ENCODE data around the gene GSE1.

GSE1 gene

DNA sequence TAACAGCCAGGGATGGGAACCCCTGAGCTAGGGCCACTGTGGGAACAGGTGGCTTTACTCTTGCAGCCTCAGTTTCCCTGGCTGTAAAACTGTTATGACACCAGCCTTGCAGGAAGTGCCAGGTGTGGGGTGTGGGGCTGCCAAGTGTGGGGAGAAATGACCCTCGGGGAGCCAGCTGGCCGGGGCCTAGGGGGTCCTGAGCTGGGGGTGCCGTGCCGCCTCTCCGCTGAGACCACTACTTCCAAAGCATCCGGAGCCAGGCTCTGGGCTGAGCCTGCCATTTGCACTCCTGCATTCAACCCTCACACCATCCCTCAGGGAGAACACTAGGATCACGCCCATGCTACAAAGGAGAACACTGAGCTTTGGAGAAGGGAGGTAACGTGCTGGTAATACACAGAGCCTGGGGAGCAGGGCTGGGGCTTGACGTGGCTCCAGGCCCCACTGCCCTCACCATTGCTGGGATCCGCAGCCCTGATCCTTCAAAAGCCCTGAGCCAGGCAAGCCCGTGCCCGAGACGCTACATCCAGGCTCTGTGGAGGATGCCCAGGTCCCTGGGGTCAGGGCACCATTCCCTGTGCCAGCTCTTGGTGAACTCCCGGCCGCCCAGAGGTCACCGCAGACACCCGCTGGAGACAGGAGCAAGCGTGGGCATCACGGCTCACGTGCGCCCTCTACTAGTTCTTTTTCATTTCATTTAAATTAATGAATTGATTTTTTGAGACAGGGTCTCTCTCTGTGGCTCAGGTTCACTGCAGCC, 104.5 kb downstream of the GSE1 start:
- 53% methylated on average over 21 of the region's 21 CpGs for WGBS
- H3K9me3 ChIP-seq (ENCODE audit: insufficient read depth, low read depth, low read length) = no peaks in the 10 kb centered on the region
- peaks cover 12% of the 10 kb centered on the region for H3K27me3 ChIP-seq (ENCODE audit: insufficient read depth, low read length)
- no peaks in the 10 kb centered on the region for H3K36me3 ChIP-seq (ENCODE audit: insufficient read depth, low read length)
- no peak overlapping the region for H3K27ac ChIP-seq (ENCODE audit: low read depth, low read length)
- H3K9ac ChIP-seq (ENCODE audit: low read depth, low read length) = no peak overlapping the region
- no peak overlapping the region for H3K4me3 ChIP-seq (ENCODE audit: low read length)
- H3K4me1 ChIP-seq (ENCODE audit: insufficient read depth, low read length) = peaks cover 16% of the 10 kb centered on the region

DNA sequence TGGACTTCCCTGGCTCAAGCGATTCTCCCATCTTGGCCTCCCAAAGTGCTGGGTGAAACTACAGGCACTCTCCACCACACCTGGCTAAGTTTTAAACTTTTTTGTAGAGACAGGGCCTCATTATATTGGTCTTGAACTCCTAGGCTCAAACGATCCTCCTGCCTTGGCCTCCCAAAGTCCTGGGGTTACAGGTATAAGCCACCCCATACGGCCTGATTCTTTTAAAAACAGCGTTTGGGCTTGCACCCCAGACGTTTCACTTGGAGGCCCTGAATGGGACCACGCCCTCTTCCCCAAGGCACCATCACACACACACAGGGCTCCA, 105.0 kb downstream of the GSE1 start:
- WGBS = 64% methylated on average over 6 of the region's 6 CpGs
- peaks cover 12% of the 10 kb centered on the region for H3K27me3 ChIP-seq (ENCODE audit: insufficient read depth, low read length)

DNA sequence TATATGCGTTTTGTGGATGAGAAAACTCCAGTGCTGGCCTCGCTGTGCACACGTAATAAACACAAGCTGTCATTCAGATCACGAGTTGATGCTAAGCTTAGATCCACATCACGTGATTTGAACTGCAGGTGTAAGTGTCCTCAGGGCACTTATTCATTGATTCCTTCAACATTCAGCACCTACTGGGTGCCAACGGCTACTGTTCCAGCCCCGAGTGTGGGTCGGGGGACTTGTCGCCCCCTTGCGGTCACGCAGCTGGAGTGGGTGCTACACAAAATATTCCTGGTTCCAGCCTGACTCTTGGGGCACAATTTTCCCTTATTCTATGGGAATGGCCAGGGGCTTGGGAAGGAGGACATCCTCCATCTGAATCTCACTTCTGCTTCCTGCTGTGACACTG, 105.6 kb downstream of the GSE1 start:
- no peak overlapping the region for H3K27ac ChIP-seq (ENCODE audit: low read depth, low read length)
- no peaks in the 10 kb centered on the region for H3K36me3 ChIP-seq (ENCODE audit: insufficient read depth, low read length)
- no peak overlapping the region for H3K4me3 ChIP-seq (ENCODE audit: low read length)
- no peak overlapping the region for H3K9ac ChIP-seq (ENCODE audit: low read depth, low read length)
- 69% methylated on average over 11 of the region's 11 CpGs for WGBS
- H3K9me3 ChIP-seq (ENCODE audit: insufficient read depth, low read depth, low read length) = no peaks in the 10 kb centered on the region
- peaks cover 16% of the 10 kb centered on the region for H3K4me1 ChIP-seq (ENCODE audit: insufficient read depth, low read length)
- H3K27me3 ChIP-seq (ENCODE audit: insufficient read depth, low read length) = peaks cover 12% of the 10 kb centered on the region

More for the DNA sequence above, 105.0 kb downstream of the GSE1 start:
- Histone ChIP-seq H3K27ac (ENCODE audit: low read depth, low read length) (no peak overlapping the region), H3K36me3 (ENCODE audit: insufficient read depth, low read length) (no peaks in the 10 kb centered on the region), H3K9ac (ENCODE audit: low read depth, low read length) (no peak overlapping the region), H3K4me3 (ENCODE audit: low read length) (no peak overlapping the region), H3K9me3 (ENCODE audit: insufficient read depth, low read depth, low read length) (no peaks in the 10 kb centered on the region), H3K4me1 (ENCODE audit: insufficient read depth, low read length) (peaks cover 16% of the 10 kb centered on the region)

DNA sequence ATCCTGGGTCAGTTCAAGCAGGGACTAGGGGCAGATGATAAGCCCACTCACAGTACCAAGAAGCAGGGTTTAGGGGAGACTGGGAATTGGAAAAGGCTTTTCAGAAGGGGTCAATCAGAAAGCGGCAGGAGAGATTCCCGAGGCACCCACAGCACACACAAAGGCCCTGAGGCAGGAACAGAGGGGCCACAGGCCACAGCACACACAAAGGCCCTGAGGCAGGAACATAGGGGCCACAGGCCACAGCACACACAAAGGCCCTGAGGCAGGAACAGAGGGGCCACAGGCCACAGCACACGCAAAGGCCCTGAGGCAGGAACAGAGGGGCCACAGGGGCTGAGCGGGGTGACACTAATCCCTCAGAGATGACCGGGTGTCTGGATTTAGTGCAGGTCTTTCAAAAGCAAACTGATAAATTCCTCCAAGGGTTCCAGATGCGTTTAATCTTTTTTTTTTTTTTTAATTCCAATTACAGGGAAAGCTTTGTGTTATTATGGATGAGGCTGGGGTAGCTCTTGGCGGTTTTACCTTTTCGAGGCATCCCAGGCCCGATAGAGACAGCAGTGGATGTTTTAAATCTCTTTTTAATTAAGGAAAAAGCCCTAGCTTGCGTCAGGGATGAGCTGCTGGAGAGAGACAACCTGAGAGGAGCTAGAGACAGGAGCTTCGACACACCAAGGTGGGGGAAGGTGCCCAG, 106.6 kb downstream of the GSE1 start:
- H3K4me3 ChIP-seq (ENCODE audit: low read length) = no peak overlapping the region
- H3K27me3 ChIP-seq (ENCODE audit: insufficient read depth, low read length) = peaks cover 12% of the 10 kb centered on the region
- H3K4me1 ChIP-seq (ENCODE audit: insufficient read depth, low read length) = peaks cover 16% of the 10 kb centered on the region
- H3K9me3 ChIP-seq (ENCODE audit: insufficient read depth, low read depth, low read length) = no peaks in the 10 kb centered on the region
- 95% methylated on average over 10 of the region's 11 CpGs for WGBS
- no peak overlapping the region for H3K9ac ChIP-seq (ENCODE audit: low read depth, low read length)
- H3K36me3 ChIP-seq (ENCODE audit: insufficient read depth, low read length) = no peaks in the 10 kb centered on the region
- H3K27ac ChIP-seq (ENCODE audit: low read depth, low read length) = no peak overlapping the region

DNA sequence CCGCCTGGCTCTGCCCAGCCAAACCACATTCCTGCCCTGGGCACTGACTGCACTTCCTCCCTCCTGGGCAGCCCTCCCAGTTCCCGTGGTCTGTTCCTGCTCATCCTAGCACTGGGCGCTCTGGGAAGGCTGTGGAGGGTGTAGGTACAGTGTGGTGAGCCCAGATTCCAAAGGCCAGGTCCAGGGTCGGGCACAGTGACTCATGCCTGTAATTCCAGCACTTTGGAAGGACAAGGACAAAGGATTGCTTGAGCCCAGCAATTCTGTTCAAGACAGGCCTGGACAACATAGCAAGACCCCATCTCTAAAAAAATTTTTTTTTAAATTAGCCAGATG, 107.1 kb downstream of the GSE1 start:
- Histone ChIP-seq H3K9ac (ENCODE audit: low read depth, low read length) (no peak overlapping the region), H3K27me3 (ENCODE audit: insufficient read depth, low read length) (peaks cover 10% of the 10 kb centered on the region), H3K4me3 (ENCODE audit: low read length) (no peak overlapping the region), H3K4me1 (ENCODE audit: insufficient read depth, low read length) (peaks cover 13% of the 10 kb centered on the region), H3K9me3 (ENCODE audit: insufficient read depth, low read depth, low read length) (no peaks in the 10 kb centered on the region), H3K36me3 (ENCODE audit: insufficient read depth, low read length) (no peaks in the 10 kb centered on the region), H3K27ac (ENCODE audit: low read depth, low read length) (no peak overlapping the region)
- 83% methylated on average over 4 of the region's 4 CpGs for WGBS

DNA sequence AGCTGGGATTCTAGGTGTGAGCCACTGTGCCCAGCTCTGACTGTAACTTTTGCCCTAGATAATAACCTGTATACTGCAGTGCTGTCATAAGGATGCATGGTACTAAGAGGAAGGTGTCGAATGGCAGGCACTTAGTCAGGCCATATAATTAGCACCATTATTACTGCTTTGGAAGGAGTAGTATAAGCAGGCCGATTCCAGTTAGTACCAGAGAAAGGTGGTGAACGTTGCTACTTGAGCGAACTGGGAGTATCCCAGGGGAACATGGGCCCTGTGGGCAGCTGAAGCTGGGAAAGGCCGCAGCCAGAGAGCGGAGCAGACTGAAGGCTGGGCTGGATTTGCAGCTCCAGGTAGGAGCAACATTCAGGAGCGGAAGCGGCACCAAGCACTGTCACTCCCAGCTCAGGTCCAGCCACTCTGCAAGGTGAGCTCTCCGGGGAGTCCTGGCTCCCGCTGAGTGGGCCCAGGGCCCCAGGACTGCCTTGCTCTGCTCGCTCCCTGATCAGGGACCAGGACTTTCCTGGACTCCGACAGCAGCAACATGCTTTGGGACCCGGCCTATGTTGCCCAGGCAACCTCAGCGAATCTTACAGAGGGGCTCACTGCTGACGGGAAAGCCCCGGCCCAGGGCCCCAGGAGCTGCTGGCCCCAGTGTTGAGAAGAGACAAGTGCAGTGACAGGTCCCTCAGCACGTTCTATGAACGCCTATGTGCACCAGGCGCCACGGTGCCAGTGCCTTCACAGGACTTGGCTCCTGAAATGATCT, 109.2 kb downstream of the GSE1 start:
- Histone ChIP-seq H3K9ac (ENCODE audit: low read depth, low read length) (no peak overlapping the region), H3K27ac (ENCODE audit: low read depth, low read length) (no peak overlapping the region), H3K4me3 (ENCODE audit: low read length) (no peak overlapping the region), H3K9me3 (ENCODE audit: insufficient read depth, low read depth, low read length) (no peaks in the 10 kb centered on the region), H3K4me1 (ENCODE audit: insufficient read depth, low read length) (no peaks in the 10 kb centered on the region), H3K36me3 (ENCODE audit: insufficient read depth, low read length) (no peaks in the 10 kb centered on the region), H3K27me3 (ENCODE audit: insufficient read depth, low read length) (no peaks in the 10 kb centered on the region)
- WGBS = 89% methylated on average over 20 of the region's 20 CpGs

DNA sequence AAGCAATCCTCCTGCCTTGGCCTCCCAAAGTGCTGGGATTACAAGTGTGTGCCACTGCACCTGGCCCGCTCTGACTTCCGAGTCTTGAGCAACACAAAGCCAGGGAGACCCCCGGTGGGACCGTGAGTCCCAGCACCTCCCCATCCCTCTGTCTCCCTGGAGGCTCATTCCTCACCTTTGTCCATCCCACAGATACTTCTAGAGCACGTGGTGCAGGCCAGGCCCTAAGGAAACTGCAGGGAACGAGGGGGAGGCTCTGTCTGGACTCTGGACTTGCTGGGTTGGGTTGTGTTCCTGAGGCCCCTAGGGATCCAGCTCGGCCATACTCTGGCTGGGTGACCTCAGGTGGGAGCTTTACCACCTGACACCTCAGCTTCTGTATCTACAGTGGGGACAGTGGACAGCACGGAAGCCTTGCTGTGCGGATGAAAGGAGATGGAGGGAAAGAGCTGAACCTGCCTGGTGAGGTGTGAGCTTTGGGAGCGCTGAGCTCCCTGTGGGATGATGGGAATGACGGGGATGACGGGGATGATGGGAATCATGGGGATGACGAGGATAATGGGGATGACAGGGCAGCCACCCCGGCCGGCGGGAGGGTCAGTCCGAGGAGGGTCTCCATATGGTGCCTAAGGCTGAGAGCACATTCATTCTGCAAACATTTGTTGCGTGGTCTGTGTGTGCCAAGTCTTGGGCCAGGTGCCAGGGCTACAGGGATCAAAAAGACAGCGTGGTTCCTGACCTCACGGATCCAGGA, 111.2 kb downstream of the GSE1 start:
- Histone ChIP-seq H3K9me3 (ENCODE audit: insufficient read depth, low read depth, low read length) (no peaks in the 10 kb centered on the region), H3K36me3 (ENCODE audit: insufficient read depth, low read length) (no peaks in the 10 kb centered on the region), H3K27ac (ENCODE audit: low read depth, low read length) (no peak overlapping the region), H3K4me3 (ENCODE audit: low read length) (no peak overlapping the region), H3K4me1 (ENCODE audit: insufficient read depth, low read length) (0 out of 2 replicates have a peak, but pooled peaks cover under 1% of the 10 kb centered on the region), H3K27me3 (ENCODE audit: insufficient read depth, low read length) (no peaks in the 10 kb centered on the region), H3K9ac (ENCODE audit: low read depth, low read length) (no peak overlapping the region)
- WGBS = 82% methylated on average over 20 of the region's 20 CpGs

DNA sequence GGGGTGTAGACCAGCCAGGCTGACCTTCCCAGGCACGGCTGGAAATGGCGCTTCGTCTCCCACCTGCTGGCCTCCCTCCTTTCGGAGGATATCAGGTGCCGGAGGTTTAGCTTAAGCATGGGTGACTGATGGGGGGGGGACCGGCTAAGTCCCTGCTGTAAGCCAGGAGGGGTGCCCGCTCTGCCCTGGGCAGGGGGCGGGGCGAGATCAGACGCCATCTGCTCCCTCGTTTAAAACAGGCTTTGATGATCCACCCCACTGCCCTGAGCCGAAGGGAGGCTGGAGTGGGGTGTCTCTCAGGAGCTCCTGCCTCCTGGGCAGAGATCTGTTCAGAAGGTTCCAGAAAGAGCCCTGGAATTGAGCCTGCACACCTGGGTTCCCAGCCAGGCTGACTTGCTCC, 111.8 kb downstream of the GSE1 start:
- no peak overlapping the region for H3K27ac ChIP-seq (ENCODE audit: low read depth, low read length)
- peaks cover 6% of the 10 kb centered on the region; the same call in 1 of the 2 replicates for H3K4me1 ChIP-seq (ENCODE audit: insufficient read depth, low read length)
- H3K9ac ChIP-seq (ENCODE audit: low read depth, low read length) = no peak overlapping the region
- H3K27me3 ChIP-seq (ENCODE audit: insufficient read depth, low read length) = no peaks in the 10 kb centered on the region
- H3K9me3 ChIP-seq (ENCODE audit: insufficient read depth, low read depth, low read length) = no peaks in the 10 kb centered on the region
- WGBS = 91% methylated on average over 12 of the region's 12 CpGs
- H3K4me3 ChIP-seq (ENCODE audit: low read length) = no peak overlapping the region
- no peaks in the 10 kb centered on the region for H3K36me3 ChIP-seq (ENCODE audit: insufficient read depth, low read length)
